Activated naive CD4-positive, alpha-beta T cell treated with anti-CD3 and anti-CD28 coated beads, Interleukin-2, amount 50 U/mL, for 24 hours (primary cell): ENCODE measurements around the gene BMPR1B.

Experiments used
- H3K27ac Mint-ChIP-seq: one replicate; pipeline ENCODE4 v1.8.0; 2021; ENCODE audit warnings: mild to moderate bottlenecking, mixed read lengths
- H3K27me3 Mint-ChIP-seq: one replicate; pipeline ENCODE4 v1.8.0; 2021; ENCODE audit warnings: mixed read lengths
- H3K36me3 Mint-ChIP-seq: one replicate; pipeline ENCODE4 v1.8.0; 2021; ENCODE audit warnings: mixed read lengths
- H3K4me1 Mint-ChIP-seq: one replicate; pipeline ENCODE4 v1.8.0; 2021; ENCODE audit warnings: mixed read lengths
- H3K4me3 Mint-ChIP-seq: one replicate; pipeline ENCODE4 v1.8.0; 2021; ENCODE audit warnings: mild to moderate bottlenecking, mixed read lengths
- H3K9me3 Mint-ChIP-seq: one replicate; pipeline ENCODE4 v1.8.0; 2021; ENCODE audit warnings: mixed read lengths

Gene BMPR1B

GRCh38 chr4:94974773-94975172 lies 217.0 kb downstream of the BMPR1B start:
- no peaks in the 10 kb centered on the region for H3K4me1 Mint-ChIP-seq
- no peak overlapping the region for H3K4me3 Mint-ChIP-seq
- no peaks in the 10 kb centered on the region for H3K27me3 Mint-ChIP-seq
- H3K36me3 Mint-ChIP-seq: no peaks in the 10 kb centered on the region
- no peaks in the 10 kb centered on the region for H3K9me3 Mint-ChIP-seq
- H3K27ac Mint-ChIP-seq: no peak overlapping the region

GRCh38 chr4:94976371-94977011 lies 218.7 kb downstream of the BMPR1B start:
- no peaks in the 10 kb centered on the region for H3K36me3 Mint-ChIP-seq
- H3K4me3 Mint-ChIP-seq: no peak overlapping the region
- no peak overlapping the region for H3K27ac Mint-ChIP-seq
- no peaks in the 10 kb centered on the region for H3K9me3 Mint-ChIP-seq
- no peaks in the 10 kb centered on the region for H3K27me3 Mint-ChIP-seq
- H3K4me1 Mint-ChIP-seq: no peaks in the 10 kb centered on the region

GRCh38 chr4:94978904-94979303 lies 221.1 kb downstream of the BMPR1B start:
- Mint-ChIP-seq H3K36me3 (no peaks in the 10 kb centered on the region), H3K4me3 (no peak overlapping the region), H3K9me3 (no peaks in the 10 kb centered on the region), H3K27ac (no peak overlapping the region), H3K4me1 (no peaks in the 10 kb centered on the region), H3K27me3 (no peaks in the 10 kb centered on the region)

GRCh38 chr4:94979621-94980020 lies 221.9 kb downstream of the BMPR1B start:
- Mint-ChIP-seq H3K4me1 (no peaks in the 10 kb centered on the region), H3K27ac (no peak overlapping the region), H3K27me3 (no peaks in the 10 kb centered on the region), H3K9me3 (no peaks in the 10 kb centered on the region), H3K4me3 (no peak overlapping the region), H3K36me3 (no peaks in the 10 kb centered on the region)

GRCh38 chr4:94995684-94996394 lies 238.1 kb downstream of the BMPR1B start:
- Mint-ChIP-seq H3K27ac (no peak overlapping the region), H3K27me3 (no peaks in the 10 kb centered on the region), H3K4me1 (peaks cover 15% of the 10 kb centered on the region), H3K9me3 (no peaks in the 10 kb centered on the region), H3K36me3 (no peaks in the 10 kb centered on the region), H3K4me3 (peak overlapping the region; percentile 5)

GRCh38 chr4:95000076-95000648 lies 242.4 kb downstream of the BMPR1B start:
- H3K9me3 Mint-ChIP-seq: no peaks in the 10 kb centered on the region
- H3K36me3 Mint-ChIP-seq: no peaks in the 10 kb centered on the region

GRCh38 chr4:95004912-95005311 lies 247.2 kb downstream of the BMPR1B start:
- Mint-ChIP-seq H3K4me1 (no peaks in the 10 kb centered on the region), H3K27me3 (no peaks in the 10 kb centered on the region), H3K36me3 (no peaks in the 10 kb centered on the region)

More at GRCh38 chr4:95000076-95000648, 242.4 kb downstream of the BMPR1B start:
- peaks cover 15% of the 10 kb centered on the region for H3K4me1 Mint-ChIP-seq
- H3K27me3 Mint-ChIP-seq: no peaks in the 10 kb centered on the region
- no peak overlapping the region for H3K27ac Mint-ChIP-seq
- H3K4me3 Mint-ChIP-seq: no peak overlapping the region

GRCh38 chr4:95007998-95008397 lies 250.2 kb downstream of the BMPR1B start:
- Mint-ChIP-seq H3K9me3 (no peaks in the 10 kb centered on the region), H3K4me3 (no peak overlapping the region), H3K27me3 (peaks cover 2% of the 10 kb centered on the region), H3K27ac (no peak overlapping the region), H3K4me1 (no peaks in the 10 kb centered on the region), H3K36me3 (no peaks in the 10 kb centered on the region)

More at GRCh38 chr4:95004912-95005311, 247.2 kb downstream of the BMPR1B start:
- Mint-ChIP-seq H3K27ac (no peak overlapping the region), H3K4me3 (no peak overlapping the region), H3K9me3 (no peaks in the 10 kb centered on the region)

GRCh38 chr4:95013236-95013635 lies 255.5 kb downstream of the BMPR1B start:
- peaks cover 2% of the 10 kb centered on the region for H3K27me3 Mint-ChIP-seq
- H3K4me1 Mint-ChIP-seq: no peaks in the 10 kb centered on the region
- no peaks in the 10 kb centered on the region for H3K36me3 Mint-ChIP-seq
- no peak overlapping the region for H3K27ac Mint-ChIP-seq
- no peak overlapping the region for H3K4me3 Mint-ChIP-seq
- no peaks in the 10 kb centered on the region for H3K9me3 Mint-ChIP-seq

GRCh38 chr4:95014068-95014467 lies 256.3 kb downstream of the BMPR1B start:
- no peaks in the 10 kb centered on the region for H3K36me3 Mint-ChIP-seq
- H3K27ac Mint-ChIP-seq: no peak overlapping the region
- no peaks in the 10 kb centered on the region for H3K9me3 Mint-ChIP-seq
- no peaks in the 10 kb centered on the region for H3K4me1 Mint-ChIP-seq
- no peak overlapping the region for H3K4me3 Mint-ChIP-seq
- H3K27me3 Mint-ChIP-seq: peaks cover 2% of the 10 kb centered on the region

GRCh38 chr4:95017305-95018064 lies 259.7 kb downstream of the BMPR1B start:
- no peak overlapping the region for H3K27ac Mint-ChIP-seq
- no peaks in the 10 kb centered on the region for H3K9me3 Mint-ChIP-seq

GRCh38 chr4:95018785-95019184 lies 261.0 kb downstream of the BMPR1B start:
- no peaks in the 10 kb centered on the region for H3K4me1 Mint-ChIP-seq
- H3K27me3 Mint-ChIP-seq: no peaks in the 10 kb centered on the region
- H3K27ac Mint-ChIP-seq: no peak overlapping the region
- no peaks in the 10 kb centered on the region for H3K36me3 Mint-ChIP-seq
- H3K9me3 Mint-ChIP-seq: no peaks in the 10 kb centered on the region
- no peak overlapping the region for H3K4me3 Mint-ChIP-seq

More at GRCh38 chr4:95017305-95018064, 259.7 kb downstream of the BMPR1B start:
- Mint-ChIP-seq H3K27me3 (no peaks in the 10 kb centered on the region), H3K36me3 (no peaks in the 10 kb centered on the region), H3K4me3 (no peak overlapping the region), H3K4me1 (no peaks in the 10 kb centered on the region)

- no peak overlapping the region for H3K4me3 Mint-ChIP-seq
- H3K27ac Mint-ChIP-seq: no peak overlapping the region
- H3K36me3 Mint-ChIP-seq: no peaks in the 10 kb centered on the region
- H3K4me1 Mint-ChIP-seq: no peaks in the 10 kb centered on the region
- no peaks in the 10 kb centered on the region for H3K27me3 Mint-ChIP-seq
- H3K9me3 Mint-ChIP-seq: no peaks in the 10 kb centered on the region
These were observed 262.8 kb downstream of the BMPR1B start for GRCh38 chr4:95020521-95020920.

GRCh38 chr4:95021099-95021498 lies 263.3 kb downstream of the BMPR1B start:
- Mint-ChIP-seq H3K4me3 (no peak overlapping the region), H3K27ac (no peak overlapping the region), H3K36me3 (no peaks in the 10 kb centered on the region), H3K9me3 (no peaks in the 10 kb centered on the region), H3K4me1 (no peaks in the 10 kb centered on the region), H3K27me3 (no peaks in the 10 kb centered on the region)

GRCh38 chr4:95023110-95023509 lies 265.4 kb downstream of the BMPR1B start:
- no peaks in the 10 kb centered on the region for H3K36me3 Mint-ChIP-seq
- no peaks in the 10 kb centered on the region for H3K4me1 Mint-ChIP-seq
- no peaks in the 10 kb centered on the region for H3K9me3 Mint-ChIP-seq
- no peak overlapping the region for H3K4me3 Mint-ChIP-seq
- no peaks in the 10 kb centered on the region for H3K27me3 Mint-ChIP-seq
- H3K27ac Mint-ChIP-seq: no peak overlapping the region
